ENCODE data around the gene IGF2BP3.
A peak's percentile ranks its signal among the peaks of the same experiment; 100 is the strongest.

GRCh38 chr7:23467806-23468525 is 2.3 kb downstream of the IGF2BP3 start:
- TF ChIP-seq CTCF (conservative IDR thresholded peaks at IDR 0.05 in 1 of 2, IDR thresholded peaks at IDR 0.05 in 1 of 2; ENCODE audit: low read depth in 1 of 2, low read length in 2 of 2) (no peak), EZH2 (IDR thresholded peaks at IDR 0.05; ENCODE audit: low read length, missing control alignments) (peak; percentile 20)
